NCI-H1694 treated with DMSO at 0.1 percent for 48 hours (cell line): Measurements from ENCODE around the gene TBX2.
"Not testable (repeated sequence)": the region's sequence is repeated elsewhere in the genome, so short reads cannot be mapped to it uniquely, and the experiment has no call there.

Experiments used
- DNase-seq: peaks from one replicate; lab custom pipeline; 2025; lab: John Stamatoyannopoulos, UW

TBX2 gene

GRCh38 chr17:61399131-61400065, at the start of gene TBX2:
TBX2 (plus strand) TSS chr17:61399843; CDS start chr17:61400177, 334 bp downstream.
- peak; percentile 28 for DNase-seq

DNA sequence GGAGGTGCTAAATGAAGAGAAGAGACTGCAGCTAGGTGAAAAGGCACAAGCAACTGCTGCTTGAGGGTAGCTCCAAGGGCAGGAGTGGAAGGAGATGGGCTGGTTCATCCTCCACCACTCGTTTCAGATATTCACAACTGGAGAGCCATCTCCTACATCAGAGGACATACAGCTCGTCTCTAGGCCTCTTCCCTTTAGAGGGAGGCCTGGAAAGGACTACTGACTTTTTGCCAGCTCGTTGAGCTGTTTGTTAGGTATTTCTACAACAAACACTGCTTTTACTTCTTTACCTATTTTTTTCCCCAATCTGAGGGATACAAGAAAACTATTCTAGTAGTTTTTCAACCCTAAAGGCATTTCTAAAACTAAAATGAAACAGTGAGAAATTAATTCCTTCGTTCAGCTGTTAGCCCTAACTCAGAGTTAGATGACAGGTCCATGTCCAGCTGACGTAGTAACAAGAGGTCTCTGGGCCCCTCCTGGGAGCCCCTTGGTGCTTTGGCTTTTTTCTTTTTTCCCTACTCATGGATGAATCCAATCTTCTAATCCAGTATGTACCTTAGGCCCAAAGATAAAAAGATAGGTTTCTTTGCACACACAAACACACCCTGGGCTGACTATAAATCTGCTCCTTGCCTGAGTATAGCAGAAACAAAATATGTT, 47.8 kb upstream of the TBX2 start:
- no peak for DNase-seq

- DNase-seq: no peak
These were observed 47.3 kb upstream of the TBX2 start for GRCh38 chr17:61352408-61352770.

DNA sequence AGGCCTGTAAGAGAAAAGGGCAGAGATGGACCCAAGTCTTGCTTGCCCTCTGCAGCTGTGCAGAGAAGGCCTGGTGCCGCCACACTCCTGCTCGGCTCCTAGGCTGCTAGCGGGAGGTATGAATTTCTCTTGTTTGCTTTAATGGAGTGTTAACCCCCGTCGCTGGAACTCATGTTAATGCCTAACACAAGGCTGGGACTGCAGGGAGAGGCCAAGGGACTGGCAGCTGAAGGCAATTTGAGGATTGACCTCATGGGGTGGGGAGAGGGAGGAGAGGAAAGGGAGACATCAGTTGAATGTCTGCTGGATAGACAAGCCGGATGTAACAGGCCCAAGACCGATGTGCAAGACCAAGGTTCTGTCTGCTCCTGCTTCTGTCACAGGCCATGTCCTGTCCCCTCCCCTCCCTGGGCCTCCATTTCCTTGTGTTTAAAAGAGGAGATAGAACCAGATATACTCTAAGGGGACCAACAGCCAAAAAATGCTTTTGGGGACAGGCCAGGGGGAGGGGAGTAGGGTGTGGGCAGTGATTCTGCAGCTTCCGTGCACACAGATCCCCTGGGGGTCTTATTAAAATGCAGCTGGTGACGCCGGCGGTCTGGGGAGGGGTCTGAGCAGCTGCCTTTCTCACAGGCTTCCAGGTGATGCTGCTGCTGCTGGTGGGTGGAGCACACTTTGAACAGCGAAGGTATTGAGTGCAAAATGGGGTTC, 46.7 kb upstream of the TBX2 start:
- DNase-seq: no peak

DNA sequence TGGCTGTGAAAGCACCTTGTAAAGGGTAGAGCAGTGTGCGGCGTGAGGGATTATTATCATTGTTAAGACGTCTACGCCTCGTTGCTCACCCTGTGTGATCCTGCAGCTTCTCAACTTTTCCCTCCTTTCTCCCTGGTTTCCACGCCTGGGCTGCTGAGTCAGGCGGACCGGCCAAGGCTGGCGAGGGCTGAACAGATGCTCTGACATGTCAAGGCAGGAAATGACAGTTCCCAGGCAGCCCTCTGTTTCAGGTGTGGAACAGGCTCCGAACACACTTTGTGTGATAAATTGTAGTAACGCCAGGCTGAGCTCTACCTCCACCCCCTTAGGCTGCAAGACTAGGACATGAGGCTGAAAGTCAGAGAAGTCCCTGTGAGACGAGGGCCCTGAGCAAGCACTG, 46.0 kb upstream of the TBX2 start:
- DNase-seq: no peak

DNA sequence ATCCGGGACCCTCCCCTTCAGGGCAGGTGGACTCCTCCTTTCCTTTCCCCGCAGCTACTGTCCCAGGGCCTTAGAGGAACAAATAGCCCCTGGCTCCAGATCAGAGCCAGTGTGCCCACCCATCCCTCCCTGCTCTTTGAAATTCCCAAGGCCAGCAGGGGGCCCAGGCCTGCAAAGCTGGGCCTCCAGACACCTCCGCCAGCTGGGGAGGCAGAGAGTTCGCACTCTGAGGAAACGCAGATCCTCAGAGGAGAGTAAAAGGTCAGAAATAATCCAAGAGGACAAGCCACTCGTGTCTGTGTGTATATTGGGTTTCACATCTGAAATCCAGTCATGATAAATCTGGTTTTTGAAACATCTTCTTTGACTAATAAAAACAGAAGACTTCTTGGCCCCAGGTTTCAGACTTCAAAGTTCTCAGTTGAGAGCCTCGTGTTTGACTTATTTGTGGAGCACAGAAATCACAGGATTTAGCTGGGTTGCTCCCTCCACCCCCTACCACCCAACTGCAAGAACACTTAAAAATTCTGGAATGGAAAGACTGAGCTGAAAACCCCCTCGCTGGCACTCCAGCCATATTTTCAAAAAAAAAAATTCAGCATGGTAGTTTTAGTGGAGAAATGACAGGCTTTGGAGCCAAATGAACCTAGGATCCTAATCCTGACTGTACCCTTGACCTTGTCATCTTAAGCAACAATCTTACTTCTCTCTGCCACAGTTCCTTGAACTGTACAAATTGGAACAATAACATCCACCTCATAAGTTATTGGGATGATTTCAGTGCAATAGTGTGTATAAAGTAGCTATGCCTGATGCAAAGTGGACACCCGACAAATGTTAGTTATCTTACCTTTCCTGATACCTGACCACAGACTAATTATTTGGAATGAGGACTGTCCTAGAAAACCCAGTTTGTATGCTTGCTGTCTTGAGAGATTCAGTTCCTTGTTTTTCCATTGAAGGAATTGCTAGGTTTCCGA, 44.5 kb upstream of the TBX2 start:
- no peak for DNase-seq

GRCh38 chr17:61357061-61357460, 42.6 kb upstream of the TBX2 start:
- DNase-seq: not testable (repeated sequence)

DNA sequence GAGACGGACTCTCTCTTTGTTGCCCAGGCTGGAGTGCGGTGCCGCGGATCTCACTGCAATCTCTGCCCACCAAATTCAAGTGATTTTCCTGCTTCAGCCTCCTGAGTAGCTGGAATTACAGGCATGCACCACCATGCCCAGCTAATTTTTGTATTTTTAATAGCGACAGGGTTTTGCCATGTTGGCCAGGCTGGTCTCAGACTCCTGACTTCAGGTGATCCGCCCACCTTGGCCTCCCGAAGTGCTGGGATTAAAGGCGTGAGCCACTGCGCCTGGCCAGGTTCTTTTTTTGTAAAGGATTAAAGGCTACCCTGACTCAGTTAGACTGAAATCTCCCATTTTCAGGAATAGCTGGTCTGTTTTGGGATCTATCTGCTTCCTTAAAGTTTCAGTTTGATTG, 40.1 kb upstream of the TBX2 start:
- not testable (repeated sequence) for DNase-seq

GRCh38 chr17:61360318-61360943, 39.2 kb upstream of the TBX2 start:
- DNase-seq: no peak

DNA sequence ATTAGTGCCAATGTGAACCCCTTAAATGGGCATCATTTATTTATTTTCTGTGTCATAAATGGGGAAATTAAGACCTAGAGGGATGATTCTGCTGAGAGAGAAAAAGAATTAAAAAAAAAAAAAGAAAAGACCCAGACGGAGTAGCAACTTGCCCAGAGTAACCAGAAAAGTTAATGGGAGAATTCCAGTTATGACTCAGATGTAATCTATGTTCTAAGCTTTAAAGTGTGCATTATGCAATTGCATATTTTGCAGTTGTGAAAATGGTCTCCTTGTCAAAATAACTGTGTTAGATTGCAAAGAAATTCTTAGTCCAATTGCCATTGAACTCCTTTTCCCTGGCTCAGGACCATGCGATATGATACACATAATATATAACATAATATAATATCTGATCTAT, 38.6 kb upstream of the TBX2 start:
- no peak for DNase-seq

DNA sequence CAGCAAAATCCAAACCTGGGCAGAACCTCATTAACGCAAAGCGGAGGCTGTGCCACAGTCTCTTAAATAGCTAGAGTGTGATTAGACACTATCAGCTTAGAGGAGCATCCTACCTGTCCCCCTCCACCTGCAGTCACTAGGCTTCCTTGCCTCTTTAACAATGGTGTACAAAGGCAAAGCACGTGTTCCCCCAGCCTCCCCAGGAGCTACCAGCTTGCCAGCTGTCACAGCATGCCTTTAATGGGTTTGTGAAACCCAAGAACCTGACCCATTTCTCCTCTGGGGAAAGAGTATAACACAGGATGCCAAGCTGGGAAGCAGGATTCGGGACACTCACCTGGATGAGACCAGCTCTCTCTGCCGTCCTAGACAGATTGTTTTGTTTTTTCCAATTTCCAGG, 37.2 kb upstream of the TBX2 start:
- no peak for DNase-seq

GRCh38 chr17:61362852-61363600, 36.6 kb upstream of the TBX2 start:
- DNase-seq: no peak

DNA sequence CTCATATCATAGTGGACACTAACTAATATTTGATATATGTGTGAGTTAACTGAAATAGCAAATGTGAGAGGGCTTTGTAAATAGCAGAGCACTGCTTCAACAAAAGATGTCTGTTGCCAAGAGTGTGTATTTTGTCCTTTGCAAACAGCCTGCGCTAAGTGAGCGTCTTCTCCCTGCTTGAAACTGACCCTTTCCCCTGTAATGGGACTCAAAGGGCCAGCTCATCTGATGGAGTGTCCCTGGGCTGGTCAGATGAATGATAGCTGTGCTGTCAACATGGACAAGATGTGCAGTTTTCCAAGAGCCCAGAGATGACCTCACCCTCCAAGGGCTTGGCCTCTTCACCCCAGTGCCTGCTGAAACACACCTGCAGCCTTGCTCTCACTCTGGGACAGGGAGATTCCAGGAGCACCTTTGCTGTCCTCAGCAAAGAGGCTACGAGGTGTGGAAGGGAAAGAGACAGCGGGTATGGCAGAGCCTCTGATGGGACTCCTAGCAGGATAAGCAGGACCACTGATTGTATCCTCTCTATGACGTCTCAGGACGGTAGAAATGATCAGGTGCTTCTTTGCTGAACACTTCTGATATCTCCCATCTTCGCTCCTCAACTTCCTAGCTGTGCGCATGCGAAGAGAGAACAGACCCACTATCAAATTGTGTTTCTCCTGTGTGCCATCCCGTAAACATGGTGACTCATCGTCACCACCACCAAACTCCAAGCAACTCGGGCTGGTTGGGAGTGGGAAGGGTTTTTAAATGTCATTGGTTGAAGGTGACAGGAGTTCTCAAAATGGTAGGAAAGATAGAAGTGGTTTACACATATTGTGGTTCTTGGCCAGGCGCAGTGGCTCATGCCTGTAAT, 35.8 kb upstream of the TBX2 start:
- no peak for DNase-seq

DNA sequence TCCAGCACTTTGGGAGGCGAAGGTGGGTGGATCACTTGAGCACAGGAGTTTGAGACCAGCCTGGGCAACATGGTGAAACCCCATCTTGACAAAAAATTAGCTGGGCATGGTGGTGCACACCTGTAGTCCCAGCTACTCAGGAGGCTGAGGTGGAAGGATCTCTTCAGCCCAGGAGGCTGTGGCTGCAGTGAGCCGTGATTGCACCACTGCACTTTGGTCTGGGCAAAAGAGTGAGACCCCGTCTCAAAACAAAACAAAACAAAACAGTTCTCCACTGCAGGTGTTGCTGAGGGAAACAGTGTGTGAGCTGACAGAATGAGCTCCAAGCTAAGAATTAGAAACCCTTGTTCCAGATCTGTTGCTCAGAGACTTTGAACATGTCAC, 35.2 kb upstream of the TBX2 start:
- DNase-seq: no peak

DNA sequence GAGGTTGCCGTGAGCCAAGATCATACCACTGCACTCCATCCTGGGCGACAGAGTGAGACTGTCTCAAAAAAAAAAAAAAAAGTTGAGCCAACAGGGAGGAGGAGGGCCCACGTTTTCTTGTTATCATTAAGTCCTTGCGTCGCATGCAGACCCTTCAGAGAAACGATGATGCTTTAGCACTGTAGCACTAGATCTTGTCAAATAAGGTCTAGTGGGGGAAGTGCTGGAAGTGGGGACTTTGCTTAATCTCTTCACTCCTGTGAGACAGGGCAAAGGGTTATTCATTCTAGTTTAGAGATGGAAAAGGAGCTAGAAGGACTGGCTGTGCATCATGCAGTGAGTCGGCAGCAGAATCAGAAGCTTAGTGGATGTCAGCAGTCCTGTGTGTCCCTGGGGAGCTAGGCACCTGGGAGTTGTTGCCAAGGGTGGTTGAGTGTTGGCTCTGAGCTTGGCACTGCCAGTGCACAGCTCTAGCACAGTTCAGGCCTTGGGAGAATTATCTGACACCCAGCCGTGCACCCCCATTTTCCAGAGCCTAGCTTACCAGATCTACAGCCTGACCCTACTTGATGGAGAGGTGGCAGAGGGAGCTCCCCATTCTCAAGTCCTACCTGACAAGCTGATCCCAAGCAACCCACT, 33.4 kb upstream of the TBX2 start:
- no peak for DNase-seq

- no peak for DNase-seq
These were observed 32.8 kb upstream of the TBX2 start for GRCh38 chr17:61366715-61367413.

GRCh38 chr17:61368049-61368831, 31.4 kb upstream of the TBX2 start:
- no peak for DNase-seq
